ENCODE data around the gene MOB1B.

DNA sequence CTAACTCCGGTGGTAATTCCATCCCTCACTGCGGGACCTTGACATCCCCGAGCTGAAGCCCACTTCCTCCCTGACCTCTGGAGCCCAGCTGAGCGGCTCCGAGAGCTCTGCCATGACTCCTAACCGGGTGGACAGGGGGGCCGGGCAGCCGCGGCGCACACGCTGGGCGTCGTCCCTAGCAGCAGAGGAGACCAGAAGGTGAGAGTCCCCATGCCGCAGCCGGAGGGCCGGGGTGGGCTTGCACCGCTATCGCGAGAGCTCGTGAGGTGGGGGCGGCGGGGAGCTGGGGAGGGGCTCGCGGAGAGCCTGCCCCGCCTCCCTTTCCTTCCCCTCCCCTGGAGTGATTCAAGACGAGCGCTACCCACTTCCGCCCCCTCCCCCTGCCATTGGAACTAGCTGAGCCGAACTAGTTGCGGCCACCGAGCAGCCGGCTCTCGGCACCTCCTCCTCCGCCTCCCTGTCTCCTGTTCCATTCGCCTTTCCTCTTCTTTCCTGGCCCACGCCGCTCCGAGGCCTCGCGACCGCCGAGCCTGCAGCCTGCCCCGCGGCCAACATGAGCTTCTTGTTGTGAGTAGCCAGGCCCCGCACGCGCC, at the start of gene MOB1B:
- TF ChIP-seq, protein P1, sequence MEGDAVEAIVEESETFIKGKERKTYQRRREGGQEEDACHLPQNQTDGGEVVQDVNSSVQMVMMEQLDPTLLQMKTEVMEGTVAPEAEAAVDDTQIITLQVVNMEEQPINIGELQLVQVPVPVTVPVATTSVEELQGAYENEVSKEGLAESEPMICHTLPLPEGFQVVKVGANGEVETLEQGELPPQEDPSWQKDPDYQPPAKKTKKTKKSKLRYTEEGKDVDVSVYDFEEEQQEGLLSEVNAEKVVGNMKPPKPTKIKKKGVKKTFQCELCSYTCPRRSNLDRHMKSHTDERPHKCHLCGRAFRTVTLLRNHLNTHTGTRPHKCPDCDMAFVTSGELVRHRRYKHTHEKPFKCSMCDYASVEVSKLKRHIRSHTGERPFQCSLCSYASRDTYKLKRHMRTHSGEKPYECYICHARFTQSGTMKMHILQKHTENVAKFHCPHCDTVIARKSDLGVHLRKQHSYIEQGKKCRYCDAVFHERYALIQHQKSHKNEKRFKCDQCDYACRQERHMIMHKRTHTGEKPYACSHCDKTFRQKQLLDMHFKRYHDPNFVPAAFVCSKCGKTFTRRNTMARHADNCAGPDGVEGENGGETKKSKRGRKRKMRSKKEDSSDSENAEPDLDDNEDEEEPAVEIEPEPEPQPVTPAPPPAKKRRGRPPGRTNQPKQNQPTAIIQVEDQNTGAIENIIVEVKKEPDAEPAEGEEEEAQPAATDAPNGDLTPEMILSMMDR (IDR thresholded peaks at IDR 0.05), result peak; percentile 54
- no peak for TF ChIP-seq ZFX (IDR thresholded peaks at IDR 0.05; ENCODE audit: borderline replicate concordance)
